A673 (cell line): ENCODE measurements around the gene PRKACB.

Experiments
- EZH2 ChIP-seq: fragments of 200-600 bp; sonication (generic); IDR thresholded peaks from 2 replicates; pipeline ENCODE4 v1.6.1; 2017; ENCODE audit warnings: borderline replicate concordance, low read depth, mild to moderate bottlenecking, mixed read lengths, antibody characterized with exemption, low read length; ENCODE audit not compliant: poor library complexity, severe bottlenecking
- TF ChIP-seq, protein P1 (sequence below): fragments of 300-800, 200-600 bp; sonication (generic); conservative IDR thresholded peaks from 2 replicates; pipeline ENCODE4 v1.5.1; 2017; ENCODE audit warnings: low read depth, mild to moderate bottlenecking, antibody characterized with exemption, low read length, moderate library complexity, mixed read lengths

DNA sequence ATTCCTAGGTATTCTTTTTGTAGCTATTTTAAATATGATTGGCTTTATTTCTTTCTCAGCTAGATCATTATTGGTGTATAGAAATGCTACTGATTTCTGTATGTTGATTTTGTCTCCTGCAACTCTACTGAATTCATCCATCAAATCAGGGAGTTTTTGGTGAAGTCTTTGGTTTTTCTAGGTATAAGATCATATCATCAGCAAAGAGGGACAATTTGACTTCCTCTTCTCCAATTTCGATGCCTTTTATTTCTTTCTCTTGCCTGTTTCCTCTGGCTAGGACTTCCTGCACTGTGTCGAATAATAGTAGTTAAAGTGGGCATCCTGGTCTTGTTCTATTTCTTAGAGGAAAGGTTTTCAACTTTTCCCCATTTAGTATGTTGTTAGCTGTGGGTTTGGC, 27.5 kb upstream of the PRKACB start:
- TF ChIP-seq, protein P1, sequence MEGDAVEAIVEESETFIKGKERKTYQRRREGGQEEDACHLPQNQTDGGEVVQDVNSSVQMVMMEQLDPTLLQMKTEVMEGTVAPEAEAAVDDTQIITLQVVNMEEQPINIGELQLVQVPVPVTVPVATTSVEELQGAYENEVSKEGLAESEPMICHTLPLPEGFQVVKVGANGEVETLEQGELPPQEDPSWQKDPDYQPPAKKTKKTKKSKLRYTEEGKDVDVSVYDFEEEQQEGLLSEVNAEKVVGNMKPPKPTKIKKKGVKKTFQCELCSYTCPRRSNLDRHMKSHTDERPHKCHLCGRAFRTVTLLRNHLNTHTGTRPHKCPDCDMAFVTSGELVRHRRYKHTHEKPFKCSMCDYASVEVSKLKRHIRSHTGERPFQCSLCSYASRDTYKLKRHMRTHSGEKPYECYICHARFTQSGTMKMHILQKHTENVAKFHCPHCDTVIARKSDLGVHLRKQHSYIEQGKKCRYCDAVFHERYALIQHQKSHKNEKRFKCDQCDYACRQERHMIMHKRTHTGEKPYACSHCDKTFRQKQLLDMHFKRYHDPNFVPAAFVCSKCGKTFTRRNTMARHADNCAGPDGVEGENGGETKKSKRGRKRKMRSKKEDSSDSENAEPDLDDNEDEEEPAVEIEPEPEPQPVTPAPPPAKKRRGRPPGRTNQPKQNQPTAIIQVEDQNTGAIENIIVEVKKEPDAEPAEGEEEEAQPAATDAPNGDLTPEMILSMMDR, result no peak
- no peak for TF ChIP-seq EZH2
